Esophagus muscularis mucosa (tissue), 4 donors: ENCODE measurements around the gene PRB3. TPM values are rescaled to one million over a fixed set of nuclear protein-coding genes. Genes with fewer than 3 reads are reported as not detected.

Experiments used
- DNase-seq: peaks from one replicate; pipeline ENCODE4 v3.0.0-alpha.2; 2017; ENCODE audit errors: extremely low spot score
- H3K27ac ChIP-seq, 4 donors: fragments of 200-600 bp; sonication (generic); replicated peaks in 1 of 4; 1 replicate in 3 of 4; 2 replicates in 1 of 4; pipeline ENCODE4 v1.5.1; 2016 to 2019; ENCODE audit warnings: mild to moderate bottlenecking in 1 of 4
- H3K27me3 ChIP-seq, 4 donors: fragments of 200-600 bp; sonication (generic); one replicate each; pipeline versions ENCODE4 v1.5.1 to v1.6.0; 2016 to 2019
- H3K36me3 ChIP-seq, 4 donors: fragments of 200-600 bp; sonication (generic); one replicate each; pipeline ENCODE4 v1.5.1; 2016 to 2019
- H3K4me1 ChIP-seq, 4 donors: fragments of 200-600 bp; sonication (generic); one replicate each; pipeline ENCODE4 v1.5.1; 2016 to 2019
- H3K4me3 ChIP-seq, 4 donors: fragments of 200-600 bp; sonication (generic); 1 replicate in 2 of 4; 2 replicates in 2 of 4; pipeline ENCODE4 v1.5.1; 2016 to 2019; ENCODE audit warnings: mild to moderate bottlenecking in 4 of 4, moderate library complexity in 1 of 4
- H3K9me3 ChIP-seq, 4 donors: fragments of 200-600 bp; sonication (generic); 1 replicate in 3 of 4; 2 replicates in 1 of 4; pipeline ENCODE4 v1.5.1; 2016 to 2019
- CTCF ChIP-seq, 3 experiments: fragments of 200-600 bp in 2 of 3; fragments of 450-650 bp in 1 of 3; sonication (generic) in 2 of 3; IDR thresholded peaks; one replicate each; pipeline ENCODE4 v1.5.1; 2017 to 2019; ENCODE audit warnings: antibody characterized with exemption in 3 of 3, mild to moderate bottlenecking in 2 of 3, moderate library complexity in 1 of 3
- EP300 ChIP-seq: sonication (generic); formaldehyde crosslinking; IDR thresholded peaks from one replicate; pipeline ENCODE4 v1.6.1; 2017; ENCODE audit warnings: antibody characterized with exemption
- POLR2A ChIP-seq: fragments of 450-650 bp; IDR thresholded peaks from one replicate; pipeline ENCODE4 v1.6.1; 2017; ENCODE audit warnings: antibody characterized with exemption, moderate library complexity, mild to moderate bottlenecking, low read depth
- POLR2AphosphoS5 ChIP-seq, 2 donors: sonication (generic); formaldehyde crosslinking; IDR thresholded peaks; one replicate each; pipeline ENCODE4 v1.6.1; 2017; ENCODE audit warnings: antibody characterized with exemption in 2 of 2
- WGBS: methylation state at CpG from one replicate; pipeline ENCODE4 v1.1.5; 2018; 5-methylcytosine and 5-hydroxymethylcytosine counted together
- intact Hi-C: fragments of 100-400 bp; cut with DNase I; formaldehyde crosslinking; loops from one replicate; pipeline ENCODE4 v1.15.1; 2023
- total RNA-seq, 4 donors: library from RNA; depleted of rRNA; stranded (reverse); fragments of >200 nt; gene quantifications; one replicate each; pipeline versions ENCODE4 v1.1.0 to v1.2.1, GENCODE V29; 2016

PRB3 gene
- total RNA-seq, result not detected

GRCh38 chr12:11269607-11270006 is at the start of gene PRB3:
Gene PRB3 (minus strand): TSS chr12:11269707. CDS start chr12:11269669, 38 bp downstream.
- no peaks in the 10 kb centered on the region for H3K36me3 ChIP-seq
- no peak within 1 kb of the TSS for H3K4me3 ChIP-seq
- H3K4me1 ChIP-seq, result no peaks in the 10 kb centered on the region
- WGBS, result 70% methylated on average over 3 of the region's 3 CpGs
- TF ChIP-seq POLR2A, result no peak
- TF ChIP-seq CTCF (IDR thresholded peaks at IDR 0.05), result no peak
- no peak for TF ChIP-seq POLR2AphosphoS5 (IDR thresholded peaks at IDR 0.05)
- no peak for TF ChIP-seq EP300
- H3K27me3 ChIP-seq, result no peaks in the 10 kb centered on the region
- DNase-seq, result no peak
- H3K9me3 ChIP-seq, result no peaks in the 10 kb centered on the region
- no peak within 1 kb of the TSS for H3K27ac ChIP-seq
- intact Hi-C loops, result no loop called here

- H3K9me3 ChIP-seq, result peaks cover 0 to 10% (median 4%) of the 10 kb centered on the region in 4 donors
Measured at GRCh38 chr12:11310336-11310735, 40.8 kb upstream of the PRB3 start, which contains the start of gene PRB4. Gene PRB4 (minus strand): TSS chr12:11310436. CDS start chr12:11310398, 38 bp downstream.

GRCh38 chr12:11307143-11307542 is 37.6 kb upstream of the PRB3 start:
- H3K36me3 ChIP-seq, result no peaks in the 10 kb centered on the region
- TF ChIP-seq POLR2A (no peak), EP300 (no peak), CTCF (IDR thresholded peaks at IDR 0.05) (no peak)
- no peaks in the 10 kb centered on the region for H3K4me1 ChIP-seq
- 68% methylated on average over 2 of the region's 2 CpGs for WGBS
- intact Hi-C loops, result no loop called here
- no peak for DNase-seq
- H3K9me3 ChIP-seq, result peaks cover 0 to 10% (median 4%) of the 10 kb centered on the region in 4 donors
- no peaks in the 10 kb centered on the region for H3K27me3 ChIP-seq
- H3K4me3 ChIP-seq, result no peak overlapping the region
- H3K27ac ChIP-seq, result no peak overlapping the region

More at GRCh38 chr12:11310336-11310735, 40.8 kb upstream of the PRB3 start, which contains the start of gene PRB4:
- intact Hi-C loops, result no loop called here
- Histone ChIP-seq H3K4me1 (no peaks in the 10 kb centered on the region), H3K27me3 (no peaks in the 10 kb centered on the region), H3K27ac (no peak within 1 kb of the TSS), H3K36me3 (no peaks in the 10 kb centered on the region), H3K4me3 (no peak within 1 kb of the TSS)
- WGBS, result 61% methylated on average over 3 of the region's 3 CpGs
- DNase-seq, result no peak
- no peak for TF ChIP-seq POLR2A
- TF ChIP-seq POLR2AphosphoS5 (IDR thresholded peaks at IDR 0.05), result no peak
- TF ChIP-seq EP300, result no peak
- TF ChIP-seq CTCF (IDR thresholded peaks at IDR 0.05), result no peak

- Histone ChIP-seq H3K36me3 (no peaks in the 10 kb centered on the region), H3K9me3 (no peaks in the 10 kb centered on the region), H3K4me3 (no peak overlapping the region), H3K4me1 (no peaks in the 10 kb centered on the region), H3K27me3 (no peaks in the 10 kb centered on the region), H3K27ac (no peak overlapping the region)
- DNase-seq, result no peak
- WGBS, result 82% methylated on average over 3 of the region's 3 CpGs
- TF ChIP-seq POLR2A (no peak), EP300 (no peak), CTCF (IDR thresholded peaks at IDR 0.05) (no peak), POLR2AphosphoS5 (IDR thresholded peaks at IDR 0.05) (no peak)
- intact Hi-C loops, result no loop called here
Measured at GRCh38 chr12:11273449-11273848, 3.9 kb upstream of the PRB3 start.

- H3K27me3 ChIP-seq, result no peaks in the 10 kb centered on the region
- H3K27ac ChIP-seq, result no peak overlapping the region
- intact Hi-C loops, result no loop called here
- H3K9me3 ChIP-seq, result peaks cover 0 to 25% (median 18%) of the 10 kb centered on the region in 4 donors
- WGBS, result 92% methylated on average over 1 of the region's 1 CpG
- H3K4me3 ChIP-seq, result no peak overlapping the region
- DNase-seq, result no peak
- TF ChIP-seq CTCF (IDR thresholded peaks at IDR 0.05), result no peak
- no peak for TF ChIP-seq POLR2A
- no peak for TF ChIP-seq EP300
- no peak for TF ChIP-seq POLR2AphosphoS5 (IDR thresholded peaks at IDR 0.05)
- H3K36me3 ChIP-seq, result no peaks in the 10 kb centered on the region
- H3K4me1 ChIP-seq, result no peaks in the 10 kb centered on the region
Measured at GRCh38 chr12:11264501-11264900, 5.0 kb downstream of the PRB3 start.
